CD14-positive monocyte (primary cell): ENCODE measurements around the gene SEC22A. TPM values are rescaled to one million over a fixed set of nuclear protein-coding genes. Genes with fewer than 3 reads are reported as not detected.

Source experiments
- DNase-seq, 3 donors: peaks; one replicate each; pipeline ENCODE4 v3.0.0-alpha.2; 2011 to 2022
- H2AFZ ChIP-seq: 2 replicates; pipeline ENCODE4 v1.6.0; 2012; ENCODE audit warnings: mild to moderate bottlenecking, low read depth, low read length, inconsistent platforms; ENCODE audit not compliant: insufficient read depth, poor library complexity, severe bottlenecking
- H3K27ac ChIP-seq, 2 donors: 1 replicate in 1 of 2; 2 replicates in 1 of 2; pipeline ENCODE4 v1.5.1; 2012 to 2013; ENCODE audit warnings: low read length in 2 of 2, control low read depth in 1 of 2, inconsistent platforms in 1 of 2, low read depth in 1 of 2, mild to moderate bottlenecking in 1 of 2
- H3K27me3 ChIP-seq, 2 donors: one replicate each; pipeline versions ENCODE4 v1.6.0 to v1.6.1; 2011 to 2013; ENCODE audit warnings: low read length in 2 of 2; ENCODE audit not compliant: control insufficient read depth in 2 of 2, insufficient read depth in 2 of 2
- H3K36me3 ChIP-seq, 2 donors: replicated peaks in 1 of 2; 1 replicate in 1 of 2; 2 replicates in 1 of 2; pipeline versions ENCODE4 v1.5.1 to v1.6.1; 2012 to 2013; ENCODE audit warnings: low read length in 2 of 2, control low read depth in 1 of 2, inconsistent platforms in 1 of 2, mild to moderate bottlenecking in 1 of 2; ENCODE audit not compliant: insufficient read depth in 2 of 2, control insufficient read depth in 1 of 2
- H3K4me1 ChIP-seq, 2 donors: 1 replicate in 1 of 2; 2 replicates in 1 of 2; pipeline versions ENCODE4 v1.5.1 to v1.6.1; 2012 to 2013; ENCODE audit warnings: low read length in 2 of 2, control low read depth in 1 of 2, inconsistent platforms in 1 of 2, mild to moderate bottlenecking in 1 of 2, moderate library complexity in 1 of 2; ENCODE audit not compliant: insufficient read depth in 2 of 2, control insufficient read depth in 1 of 2
- H3K4me2 ChIP-seq: replicated peaks from 2 replicates; pipeline ENCODE3; 2012; ENCODE audit warnings: low read length, moderate library complexity, mild to moderate bottlenecking; ENCODE audit not compliant: poor library complexity, severe bottlenecking; ENCODE audit errors: extremely low read depth
- H3K4me3 ChIP-seq, 3 experiments: fragments of 200-600 bp in 1 of 3; sonication (generic) in 1 of 3; replicated peaks in 1 of 3; 1 replicate in 2 of 3; 2 replicates in 1 of 3; pipeline ENCODE4 v1.5.1; 2011 to 2013; ENCODE audit warnings: low read length in 3 of 3, mild to moderate bottlenecking in 3 of 3, control low read depth in 2 of 3, low read depth in 2 of 3, inconsistent platforms in 1 of 3, moderate library complexity in 1 of 3
- H3K79me2 ChIP-seq: 2 replicates; pipeline ENCODE4 v1.6.0; 2012; ENCODE audit warnings: mild to moderate bottlenecking, control low read depth, inconsistent platforms, low read length, moderate library complexity; ENCODE audit not compliant: insufficient read depth
- H3K9ac ChIP-seq: 2 replicates; pipeline ENCODE4 v1.6.0; 2017; ENCODE audit warnings: low read length, mild to moderate bottlenecking; ENCODE audit not compliant: insufficient read depth, poor library complexity, severe bottlenecking
- H3K9me3 ChIP-seq, 2 donors: replicated peaks in 1 of 2; 1 replicate in 1 of 2; 2 replicates in 1 of 2; pipeline versions ENCODE4 v1.5.1 to v1.6.1; 2012 to 2013; ENCODE audit warnings: low read length in 2 of 2, control low read depth in 1 of 2; ENCODE audit not compliant: control insufficient read depth in 1 of 2, insufficient read depth in 1 of 2
- H4K20me1 ChIP-seq: 2 replicates; pipeline ENCODE4 v1.6.0; 2012; ENCODE audit warnings: mild to moderate bottlenecking, low read length, control low read depth, moderate library complexity; ENCODE audit not compliant: insufficient read depth
- H3K27ac Mint-ChIP-seq, 7 donors: one replicate each; pipeline ENCODE4 v1.8.0; 2020; ENCODE audit warnings: mild to moderate bottlenecking in 7 of 7, mixed read lengths in 7 of 7, moderate library complexity in 6 of 7, inconsistent platforms in 2 of 7
- H3K27me3 Mint-ChIP-seq, 3 donors: one replicate each; pipeline ENCODE4 v1.8.0; 2021 to 2022; ENCODE audit warnings: low read depth in 3 of 3, mild to moderate bottlenecking in 3 of 3, mixed read lengths in 3 of 3, moderate library complexity in 3 of 3, inconsistent platforms in 1 of 3
- H3K36me3 Mint-ChIP-seq, 2 donors: one replicate each; pipeline ENCODE4 v1.8.0; 2020; ENCODE audit warnings: mixed read lengths in 2 of 2, inconsistent platforms in 1 of 2, mild to moderate bottlenecking in 1 of 2
- H3K4me1 Mint-ChIP-seq: one replicate; pipeline ENCODE4 v1.8.0; 2020; ENCODE audit warnings: mild to moderate bottlenecking, mixed read lengths
- H3K4me3 Mint-ChIP-seq, 2 donors: one replicate each; pipeline ENCODE4 v1.8.0; 2020; ENCODE audit warnings: mild to moderate bottlenecking in 2 of 2, mixed read lengths in 2 of 2, moderate library complexity in 1 of 2
- H3K9me3 Mint-ChIP-seq, 7 donors: one replicate each; pipeline ENCODE4 v1.8.0; 2020 to 2022; ENCODE audit warnings: mixed read lengths in 7 of 7, mild to moderate bottlenecking in 6 of 7, moderate library complexity in 6 of 7, inconsistent platforms in 2 of 7
- WGBS: methylation state at CpG from one replicate; pipeline ENCODE4 v1.1.5; 2013; ENCODE audit warnings: missing lambda C conversion rate; ENCODE audit not compliant: insufficient coverage; 5-methylcytosine and 5-hydroxymethylcytosine counted together
- intact Hi-C, 2 donors: fragments of 100-400 bp; cut with micrococcal nuclease; formaldehyde crosslinking; loops; one replicate each; pipeline versions ENCODE4 v1.15.0 to v1.15.1; 2023
- polyA plus RNA-seq, 3 donors: library from polyadenylated mRNA; depleted of rRNA in 1 of 3; unstranded in 2 of 3; stranded (reverse) in 1 of 3; fragments of 300-500 nt in 2 of 3; fragments of >200 nt in 1 of 3; fragmentation: Illumina TruSeq in 2 of 3; gene quantifications; 1 replicate in 2 of 3; 2 replicates in 1 of 3; pipeline ENCODE4 v1.2.3, GENCODE V29; 2012 to 2021
- TF ChIP-seq, protein P1 (sequence below): fragments of 200-600 bp; IDR thresholded peaks from one replicate; pipeline ENCODE4 v1.8.0; 2022; ENCODE audit warnings: antibody characterized with exemption, mild to moderate bottlenecking

The SEC22A gene
- polyA plus RNA-seq, 3 donors, result 6.4 to 11.0 (median 8.8) TPM

DNA sequence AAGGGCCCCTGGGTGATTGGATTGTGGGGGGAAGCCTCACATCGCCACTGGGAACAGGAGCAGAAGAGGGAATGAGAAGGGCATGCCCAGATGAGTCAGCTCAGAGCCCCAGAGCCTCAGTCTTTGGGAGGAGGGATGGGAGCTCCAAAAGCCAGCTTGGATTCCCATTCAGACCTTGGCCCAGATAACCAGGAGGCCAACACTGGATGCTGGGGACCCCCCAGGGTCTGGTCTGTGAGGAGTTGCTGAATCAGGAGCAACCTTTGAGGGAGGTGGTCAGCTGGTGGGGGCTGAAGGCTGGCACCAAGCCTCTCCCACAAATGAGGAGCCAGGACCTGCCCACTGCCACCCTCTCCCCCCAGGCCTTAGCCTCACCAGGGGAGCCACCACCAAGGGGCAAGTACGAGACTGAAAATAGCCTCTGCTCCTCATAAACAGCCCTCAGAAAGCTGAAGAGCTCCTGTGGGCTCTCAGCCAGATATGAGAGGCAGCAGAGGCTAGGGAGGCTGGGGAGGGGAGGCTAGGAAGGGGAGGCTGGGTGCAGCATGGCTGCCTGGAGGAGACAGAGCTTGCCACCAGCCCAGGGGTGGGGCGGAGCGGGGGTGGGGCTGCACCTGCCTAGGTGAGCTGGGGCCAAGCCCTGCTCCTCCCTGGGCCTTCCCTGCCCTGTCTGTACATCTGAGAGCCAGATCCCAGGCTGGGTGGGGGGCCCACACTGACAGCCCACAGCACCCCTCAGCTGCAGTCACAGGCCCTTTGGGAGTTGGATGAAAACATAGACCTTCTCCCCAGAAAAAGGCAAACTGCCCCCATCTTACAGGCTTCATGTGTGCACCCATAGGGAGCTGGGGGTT lies 99.8 kb downstream of the SEC22A start:
- TF ChIP-seq, protein P1, sequence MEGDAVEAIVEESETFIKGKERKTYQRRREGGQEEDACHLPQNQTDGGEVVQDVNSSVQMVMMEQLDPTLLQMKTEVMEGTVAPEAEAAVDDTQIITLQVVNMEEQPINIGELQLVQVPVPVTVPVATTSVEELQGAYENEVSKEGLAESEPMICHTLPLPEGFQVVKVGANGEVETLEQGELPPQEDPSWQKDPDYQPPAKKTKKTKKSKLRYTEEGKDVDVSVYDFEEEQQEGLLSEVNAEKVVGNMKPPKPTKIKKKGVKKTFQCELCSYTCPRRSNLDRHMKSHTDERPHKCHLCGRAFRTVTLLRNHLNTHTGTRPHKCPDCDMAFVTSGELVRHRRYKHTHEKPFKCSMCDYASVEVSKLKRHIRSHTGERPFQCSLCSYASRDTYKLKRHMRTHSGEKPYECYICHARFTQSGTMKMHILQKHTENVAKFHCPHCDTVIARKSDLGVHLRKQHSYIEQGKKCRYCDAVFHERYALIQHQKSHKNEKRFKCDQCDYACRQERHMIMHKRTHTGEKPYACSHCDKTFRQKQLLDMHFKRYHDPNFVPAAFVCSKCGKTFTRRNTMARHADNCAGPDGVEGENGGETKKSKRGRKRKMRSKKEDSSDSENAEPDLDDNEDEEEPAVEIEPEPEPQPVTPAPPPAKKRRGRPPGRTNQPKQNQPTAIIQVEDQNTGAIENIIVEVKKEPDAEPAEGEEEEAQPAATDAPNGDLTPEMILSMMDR, result no peak
- no peaks in the 10 kb centered on the region for H3K9me3 ChIP-seq
- H3K27ac ChIP-seq, result no peak overlapping the region
- no peaks in the 10 kb centered on the region for H3K27me3 ChIP-seq
- no peak overlapping the region for H3K9ac ChIP-seq
- Mint-ChIP-seq H3K36me3 (no peaks in the 10 kb centered on the region), H3K4me1 (peaks cover 4% of the 10 kb centered on the region), H3K9me3 (peaks cover 0 to 3% (median 0%) of the 10 kb centered on the region in 7 donors), H3K27ac (no peak overlapping the region), H3K4me3 (no peak overlapping the region), H3K27me3 (peaks cover 2 to 6% (median 5%) of the 10 kb centered on the region in 3 donors)
- H4K20me1 ChIP-seq, result no peaks in the 10 kb centered on the region
- H2AFZ ChIP-seq, result no peak overlapping the region
- no peaks in the 10 kb centered on the region for H3K36me3 ChIP-seq
- no peak for DNase-seq
- intact Hi-C loops, result no loop called here
- H3K4me2 ChIP-seq, result no peak overlapping the region
- H3K4me3 ChIP-seq, result no peak overlapping the region
- no peaks in the 10 kb centered on the region for H3K4me1 ChIP-seq
- no peaks in the 10 kb centered on the region for H3K79me2 ChIP-seq
- 87% methylated on average over 3 of the region's 4 CpGs for WGBS

DNA sequence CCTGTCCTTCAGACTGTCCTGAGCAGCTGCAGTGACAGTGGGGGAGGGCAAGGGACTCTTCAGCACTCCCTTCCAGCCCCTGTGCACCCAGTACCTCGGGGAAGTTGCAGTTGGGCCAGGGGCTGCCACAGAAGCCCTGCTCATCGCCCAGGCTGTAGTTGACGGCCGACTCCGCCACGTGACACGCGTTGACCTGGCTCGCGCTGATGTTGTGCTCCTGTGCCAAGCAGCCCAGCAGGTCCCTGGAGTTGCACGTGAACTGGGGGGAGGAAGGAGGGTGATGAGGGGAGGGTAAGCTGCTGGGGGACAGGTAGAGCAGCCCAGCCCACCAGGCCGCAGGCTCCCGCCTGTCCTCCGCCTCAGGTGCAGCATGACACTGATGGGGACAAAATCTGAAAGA lies 101.2 kb downstream of the SEC22A start:
- Histone ChIP-seq H3K27me3 (no peaks in the 10 kb centered on the region), H3K4me1 (no peaks in the 10 kb centered on the region), H4K20me1 (no peaks in the 10 kb centered on the region), H3K27ac (no peak overlapping the region), H3K4me3 (no peak overlapping the region), H3K79me2 (no peaks in the 10 kb centered on the region), H3K4me2 (no peak overlapping the region), H3K9ac (no peak overlapping the region), H3K9me3 (no peaks in the 10 kb centered on the region), H3K36me3 (no peaks in the 10 kb centered on the region), H2AFZ (no peak overlapping the region)
- Mint-ChIP-seq H3K4me1 (peaks cover 4% of the 10 kb centered on the region), H3K36me3 (no peaks in the 10 kb centered on the region), H3K27ac (no peak overlapping the region), H3K4me3 (no peak overlapping the region), H3K27me3 (peaks cover 2 to 9% (median 5%) of the 10 kb centered on the region in 3 donors), H3K9me3 (peaks cover 0 to 3% (median 0%) of the 10 kb centered on the region in 7 donors)
- intact Hi-C loops, result no loop called here
- WGBS, result 96% methylated on average over 9 of the region's 14 CpGs
- DNase-seq, result no peak
- TF ChIP-seq, protein P1, result no peak
